ENCODE results near the gene NGDN.
A peak's percentile ranks its signal among the peaks of the same experiment; 100 is the strongest.

The NGDN gene

GRCh38 chr14:23457587-23458445 is 11.7 kb upstream of the NGDN start:
- Histone ChIP-seq H3K36me3 (ENCODE audit: control insufficient read depth, low read depth, low read length) (no peaks in the 10 kb centered on the region), H3K4me1 (ENCODE audit: control insufficient read depth, low read depth, low read length) (no peaks in the 10 kb centered on the region), H3K27ac (ENCODE audit: low read length) (no peak overlapping the region), H3K27me3 (ENCODE audit: control insufficient read depth, insufficient read depth, low read length) (no peaks in the 10 kb centered on the region), H3K4me3 (ENCODE audit: low read length) (no peak overlapping the region), H3K9me3 (ENCODE audit: control insufficient read depth, low read depth, low read length) (no peaks in the 10 kb centered on the region), H3K9ac (ENCODE audit: low read length) (no peak overlapping the region)

GRCh38 chr14:23460960-23461359 is 8.5 kb upstream of the NGDN start:
- Histone ChIP-seq H3K36me3 (ENCODE audit: control insufficient read depth, low read depth, low read length) (no peaks in the 10 kb centered on the region), H3K9me3 (ENCODE audit: control insufficient read depth, low read depth, low read length) (no peaks in the 10 kb centered on the region), H3K4me3 (ENCODE audit: low read length) (no peak overlapping the region), H3K4me1 (ENCODE audit: control insufficient read depth, low read depth, low read length) (no peaks in the 10 kb centered on the region), H3K27me3 (ENCODE audit: control insufficient read depth, insufficient read depth, low read length) (no peaks in the 10 kb centered on the region), H3K9ac (ENCODE audit: low read length) (no peak overlapping the region), H3K27ac (ENCODE audit: low read length) (no peak overlapping the region)

- Histone ChIP-seq H3K9me3 (ENCODE audit: control insufficient read depth, low read depth, low read length) (no peaks in the 10 kb centered on the region), H3K36me3 (ENCODE audit: control insufficient read depth, low read depth, low read length) (no peaks in the 10 kb centered on the region), H3K27ac (ENCODE audit: low read length) (no peak overlapping the region), H3K27me3 (ENCODE audit: control insufficient read depth, insufficient read depth, low read length) (no peaks in the 10 kb centered on the region), H3K4me3 (ENCODE audit: low read length) (no peak overlapping the region), H3K9ac (ENCODE audit: low read length) (no peak overlapping the region), H3K4me1 (ENCODE audit: control insufficient read depth, low read depth, low read length) (no peaks in the 10 kb centered on the region)
These were observed 4.8 kb upstream of the NGDN start for GRCh38 chr14:23464700-23465099.

GRCh38 chr14:23465261-23465660 is 4.2 kb upstream of the NGDN start:
- no peaks in the 10 kb centered on the region for H3K36me3 ChIP-seq (ENCODE audit: control insufficient read depth, low read depth, low read length)
- H3K27ac ChIP-seq (ENCODE audit: low read length), result no peak overlapping the region
- no peaks in the 10 kb centered on the region for H3K9me3 ChIP-seq (ENCODE audit: control insufficient read depth, low read depth, low read length)
- no peak overlapping the region for H3K9ac ChIP-seq (ENCODE audit: low read length)
- H3K4me3 ChIP-seq (ENCODE audit: low read length), result no peak overlapping the region
- no peaks in the 10 kb centered on the region for H3K27me3 ChIP-seq (ENCODE audit: control insufficient read depth, insufficient read depth, low read length)
- H3K4me1 ChIP-seq (ENCODE audit: control insufficient read depth, low read depth, low read length), result no peaks in the 10 kb centered on the region

- no peaks in the 10 kb centered on the region for H3K9me3 ChIP-seq (ENCODE audit: control insufficient read depth, low read depth, low read length)
- H3K36me3 ChIP-seq (ENCODE audit: control insufficient read depth, low read depth, low read length), result peaks cover 25% of the 10 kb centered on the region
- no peaks in the 10 kb centered on the region for H3K27me3 ChIP-seq (ENCODE audit: control insufficient read depth, insufficient read depth, low read length)
- H3K27ac ChIP-seq (ENCODE audit: low read length), result no peak overlapping the region
- H3K4me1 ChIP-seq (ENCODE audit: control insufficient read depth, low read depth, low read length), result no peaks in the 10 kb centered on the region
- H3K9ac ChIP-seq (ENCODE audit: low read length), result peak overlapping the region; percentile 38
- H3K4me3 ChIP-seq (ENCODE audit: low read length), result peak overlapping the region; percentile 45
These were observed 788 bp upstream of the NGDN start for GRCh38 chr14:23468704-23469126.

- H3K27ac ChIP-seq (ENCODE audit: low read length), result peak overlapping the region; percentile 88
- H3K4me3 ChIP-seq (ENCODE audit: low read length), result peak overlapping the region; percentile 96
- no peaks in the 10 kb centered on the region for H3K27me3 ChIP-seq (ENCODE audit: control insufficient read depth, insufficient read depth, low read length)
These were observed 452 bp downstream of the NGDN start for GRCh38 chr14:23469906-23470403.

GRCh38 chr14:23470947-23471346 is 1.4 kb downstream of the NGDN start:
- Histone ChIP-seq H3K4me3 (ENCODE audit: low read length) (no peak overlapping the region), H3K4me1 (ENCODE audit: control insufficient read depth, low read depth, low read length) (no peaks in the 10 kb centered on the region), H3K36me3 (ENCODE audit: control insufficient read depth, low read depth, low read length) (peaks cover 47% of the 10 kb centered on the region), H3K27ac (ENCODE audit: low read length) (no peak overlapping the region), H3K27me3 (ENCODE audit: control insufficient read depth, insufficient read depth, low read length) (no peaks in the 10 kb centered on the region), H3K9me3 (ENCODE audit: control insufficient read depth, low read depth, low read length) (no peaks in the 10 kb centered on the region), H3K9ac (ENCODE audit: low read length) (no peak overlapping the region)

More at GRCh38 chr14:23469906-23470403, 452 bp downstream of the NGDN start:
- H3K4me1 ChIP-seq (ENCODE audit: control insufficient read depth, low read depth, low read length), result no peaks in the 10 kb centered on the region
- peaks cover 38% of the 10 kb centered on the region for H3K36me3 ChIP-seq (ENCODE audit: control insufficient read depth, low read depth, low read length)
- H3K9me3 ChIP-seq (ENCODE audit: control insufficient read depth, low read depth, low read length), result no peaks in the 10 kb centered on the region
- peak overlapping the region; percentile 88 for H3K9ac ChIP-seq (ENCODE audit: low read length)

GRCh38 chr14:23478109-23478759 is 8.7 kb downstream of the NGDN start:
- Histone ChIP-seq H3K4me1 (ENCODE audit: control insufficient read depth, low read depth, low read length) (peaks cover 18% of the 10 kb centered on the region), H3K9me3 (ENCODE audit: control insufficient read depth, low read depth, low read length) (no peaks in the 10 kb centered on the region), H3K36me3 (ENCODE audit: control insufficient read depth, low read depth, low read length) (peaks cover 46% of the 10 kb centered on the region), H3K27ac (ENCODE audit: low read length) (no peak overlapping the region), H3K27me3 (ENCODE audit: control insufficient read depth, insufficient read depth, low read length) (no peaks in the 10 kb centered on the region), H3K4me3 (ENCODE audit: low read length) (no peak overlapping the region), H3K9ac (ENCODE audit: low read length) (no peak overlapping the region)

GRCh38 chr14:23481362-23481970 is 12.0 kb downstream of the NGDN start:
- no peak overlapping the region for H3K27ac ChIP-seq (ENCODE audit: low read length)
- H3K4me3 ChIP-seq (ENCODE audit: low read length), result no peak overlapping the region
- H3K4me1 ChIP-seq (ENCODE audit: control insufficient read depth, low read depth, low read length), result peaks cover 47% of the 10 kb centered on the region
- H3K36me3 ChIP-seq (ENCODE audit: control insufficient read depth, low read depth, low read length), result peaks cover 18% of the 10 kb centered on the region
- H3K27me3 ChIP-seq (ENCODE audit: control insufficient read depth, insufficient read depth, low read length), result no peaks in the 10 kb centered on the region
- no peak overlapping the region for H3K9ac ChIP-seq (ENCODE audit: low read length)
- H3K9me3 ChIP-seq (ENCODE audit: control insufficient read depth, low read depth, low read length), result no peaks in the 10 kb centered on the region

GRCh38 chr14:23481979-23482822 is 12.7 kb downstream of the NGDN start:
- Histone ChIP-seq H3K9me3 (ENCODE audit: control insufficient read depth, low read depth, low read length) (no peaks in the 10 kb centered on the region), H3K4me3 (ENCODE audit: low read length) (peak overlapping the region; percentile 46), H3K27me3 (ENCODE audit: control insufficient read depth, insufficient read depth, low read length) (no peaks in the 10 kb centered on the region), H3K27ac (ENCODE audit: low read length) (peak overlapping the region; percentile 80), H3K9ac (ENCODE audit: low read length) (peak overlapping the region; percentile 49), H3K4me1 (ENCODE audit: control insufficient read depth, low read depth, low read length) (peaks cover 53% of the 10 kb centered on the region), H3K36me3 (ENCODE audit: control insufficient read depth, low read depth, low read length) (peaks cover 11% of the 10 kb centered on the region)

GRCh38 chr14:23482823-23483148 is 13.3 kb downstream of the NGDN start:
- peak overlapping the region; percentile 46 for H3K4me3 ChIP-seq (ENCODE audit: low read length)
- H3K4me1 ChIP-seq (ENCODE audit: control insufficient read depth, low read depth, low read length), result peaks cover 53% of the 10 kb centered on the region
- no peaks in the 10 kb centered on the region for H3K27me3 ChIP-seq (ENCODE audit: control insufficient read depth, insufficient read depth, low read length)
- H3K9ac ChIP-seq (ENCODE audit: low read length), result peak overlapping the region; percentile 49
- no peaks in the 10 kb centered on the region for H3K9me3 ChIP-seq (ENCODE audit: control insufficient read depth, low read depth, low read length)
- H3K36me3 ChIP-seq (ENCODE audit: control insufficient read depth, low read depth, low read length), result peaks cover 5% of the 10 kb centered on the region
- peak overlapping the region; percentile 80 for H3K27ac ChIP-seq (ENCODE audit: low read length)

Data from iPS-18a (cell line).